ENCODE measurements around the gene CLNS1A. TPM values are rescaled to one million over a fixed set of nuclear protein-coding genes. Genes with fewer than 3 reads are reported as not detected.

CLNS1A gene
- total and polyA plus RNA-seq, 9 of the 15 experiments (the other 6 are each of a cell fraction or from before 2014, with no cell fraction given): 146 to 472 (median 345) TPM

- FAIRE-seq (no peak), DNase-seq (ENCODE audit: extremely low read depth in 1 of 4, low spot score in 3 of 4) (no peak), ATAC-seq (no peak)
- Histone ChIP-seq H3K9ac (ENCODE audit: insufficient read depth in 1 of 2, low read depth in 2 of 2, low read length in 2 of 2) (no peak overlapping the region), H2AFZ (ENCODE audit: low read depth, low read length) (no peak overlapping the region), H4K20me1 (replicated peaks; ENCODE audit: control insufficient read depth, insufficient read depth, low read length) (no peaks in the 10 kb centered on the region), H3K79me2 (ENCODE audit: control insufficient read depth, insufficient read depth, low read length) (no peaks in the 10 kb centered on the region), H3K4me3 (no peak overlapping the region), H3K9me1 (ENCODE audit: control insufficient read depth, insufficient read depth, low read length) (no peaks in the 10 kb centered on the region), H3K27me3 (ENCODE audit: control insufficient read depth in 2 of 2, insufficient read depth in 2 of 2, low read length in 2 of 2) (no peaks in the 10 kb centered on the region), H3K36me3 (ENCODE audit: control insufficient read depth, insufficient read depth, low read length) (peaks cover 76% of the 10 kb centered on the region), H3K4me1 (replicated peaks in 1 of 2; ENCODE audit: control insufficient read depth in 2 of 2, insufficient read depth in 2 of 2, low read length in 2 of 2) (no peaks in the 10 kb centered on the region), H3K27ac (ENCODE audit: extremely low read depth, low read depth, low read length) (no peak overlapping the region), H3K9me3 (replicated peaks; ENCODE audit: control insufficient read depth, insufficient read depth, low read depth, low read length) (no peaks in the 10 kb centered on the region), H3K4me2 (ENCODE audit: insufficient read depth, low read length) (no peak overlapping the region)
- ChIA-PET POLR2A (interaction anchor here (0.9 to 1.4 kb wide), 2 partner anchors 10 to 12 kb away, joined by 3 to 4 read pairs; no protein-coding TSS in a partner anchor), CTCF (ENCODE audit: low intra/inter-chr PET ratio) (no interaction called here)
- WGBS (ENCODE audit: insufficient coverage, low coverage, missing lambda C conversion rate): 57% methylated on average over 2 of the region's 2 CpGs
- in situ Hi-C loops (cut with MboI) (no loop called here), intact Hi-C loops (cut with micrococcal nuclease) (no loop called here)
- no TSS peak for BruUV-seq (replicated peaks)
- TF ChIP-seq ZNF280A (IDR thresholded peaks at IDR 0.05; ENCODE audit: low read depth, partially characterized antibody) (no peak), ILF3 (IDR thresholded peaks at IDR 0.05; ENCODE audit: borderline replicate concordance) (no peak), MEF2A (IDR thresholded peaks at IDR 0.05; ENCODE audit: control insufficient read depth, low read depth, low read length) (no peak), ELK1 (CRISPR knock-in tag; IDR thresholded peaks at IDR 0.05) (no peak), ZNF830 (CRISPR knock-in tag; IDR thresholded peaks at IDR 0.05) (no peak), ARID1B (IDR thresholded peaks at IDR 0.05) (peak; percentile 51; the same call in 1 of the 2 replicates), ZEB2 (IDR thresholded peaks at IDR 0.05) (no peak), RBM15 (IDR thresholded peaks at IDR 0.05; ENCODE audit: insufficient read depth, low read length) (no peak), ZNF280B (CRISPR knock-in tag; IDR thresholded peaks at IDR 0.05) (no peak), ERF (CRISPR knock-in tag; IDR thresholded peaks at IDR 0.05) (no peak), CBFA2T2 (conservative IDR thresholded peaks at IDR 0.05) (no peak), DPF2 (IDR thresholded peaks at IDR 0.05) (peak; percentile 31; the same call in 1 of the 2 replicates), ZNF584 (CRISPR knock-in tag; IDR thresholded peaks at IDR 0.05; ENCODE audit: low read depth) (no peak), ZNF77 (CRISPR knock-in tag; IDR thresholded peaks at IDR 0.05) (no peak), PURB (CRISPR knock-in tag; IDR thresholded peaks at IDR 0.05; ENCODE audit: low read depth) (no peak)
- TF ChIP-seq, protein P1, sequence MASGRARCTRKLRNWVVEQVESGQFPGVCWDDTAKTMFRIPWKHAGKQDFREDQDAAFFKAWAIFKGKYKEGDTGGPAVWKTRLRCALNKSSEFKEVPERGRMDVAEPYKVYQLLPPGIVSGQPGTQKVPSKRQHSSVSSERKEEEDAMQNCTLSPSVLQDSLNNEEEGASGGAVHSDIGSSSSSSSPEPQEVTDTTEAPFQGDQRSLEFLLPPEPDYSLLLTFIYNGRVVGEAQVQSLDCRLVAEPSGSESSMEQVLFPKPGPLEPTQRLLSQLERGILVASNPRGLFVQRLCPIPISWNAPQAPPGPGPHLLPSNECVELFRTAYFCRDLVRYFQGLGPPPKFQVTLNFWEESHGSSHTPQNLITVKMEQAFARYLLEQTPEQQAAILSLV (tag; IDR thresholded peaks at IDR 0.05): no peak
- TF ChIP-seq, protein P2, sequence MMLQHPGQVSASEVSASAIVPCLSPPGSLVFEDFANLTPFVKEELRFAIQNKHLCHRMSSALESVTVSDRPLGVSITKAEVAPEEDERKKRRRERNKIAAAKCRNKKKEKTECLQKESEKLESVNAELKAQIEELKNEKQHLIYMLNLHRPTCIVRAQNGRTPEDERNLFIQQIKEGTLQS (IDR thresholded peaks at IDR 0.05): 0 out of 2 replicates have a peak, but pooled peaks have one; percentile 12
- TF ChIP-seq, protein P2 (CRISPR knock-in tag; conservative IDR thresholded peaks at IDR 0.05): no peak
These were observed 32.4 kb upstream of the CLNS1A start for GRCh38 chr11:77669848-77670511.

Measured in K562 (cell line).